ENCODE measurements around the gene SLC1A7.

SLC1A7 gene

DNA sequence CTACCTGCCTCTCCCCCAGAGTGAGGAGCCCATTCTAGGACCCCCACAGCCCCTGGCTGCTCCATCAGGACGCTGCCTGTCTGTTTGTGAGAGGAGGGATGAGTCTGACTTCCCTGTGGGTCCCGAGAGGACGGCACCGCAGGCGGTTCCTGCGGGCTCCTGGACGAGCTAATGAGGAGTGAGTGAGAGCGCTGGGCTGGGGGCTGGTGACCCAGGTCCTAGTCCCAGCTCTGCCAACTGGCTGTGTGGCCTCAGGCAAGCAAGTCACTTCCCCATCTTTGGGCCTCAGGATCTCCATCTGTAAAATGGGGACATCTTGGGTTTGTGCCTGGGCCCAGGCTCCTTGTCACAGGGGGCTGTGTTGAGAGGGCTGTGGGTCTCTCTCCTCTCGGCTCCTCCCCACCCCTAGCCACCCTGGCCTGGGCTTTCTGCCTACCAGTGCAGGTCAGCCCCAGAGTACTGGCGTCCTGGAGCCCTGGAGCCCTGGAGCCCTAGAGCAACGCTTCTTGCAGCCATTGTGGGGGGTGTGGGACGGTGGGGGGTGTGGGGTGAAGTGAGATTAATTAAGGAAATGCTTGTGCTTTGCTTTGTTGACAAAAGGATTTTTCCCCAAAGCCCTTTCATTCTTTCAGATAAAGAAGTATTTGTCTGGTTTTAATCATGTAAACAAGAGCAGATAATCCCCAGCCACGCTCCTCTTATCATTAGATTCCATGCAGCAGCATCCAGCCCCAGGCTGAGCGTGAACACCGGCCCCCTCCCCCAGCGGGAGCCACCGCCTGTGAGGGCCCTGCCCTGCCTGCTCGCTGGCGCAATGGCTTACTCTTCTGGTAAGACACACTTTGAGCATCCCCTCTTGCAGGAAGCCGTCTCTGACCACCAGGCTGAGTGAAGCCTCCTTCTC lies 26.8 kb downstream of the SLC1A7 start:
- FAIRE-seq = no peak

DNA sequence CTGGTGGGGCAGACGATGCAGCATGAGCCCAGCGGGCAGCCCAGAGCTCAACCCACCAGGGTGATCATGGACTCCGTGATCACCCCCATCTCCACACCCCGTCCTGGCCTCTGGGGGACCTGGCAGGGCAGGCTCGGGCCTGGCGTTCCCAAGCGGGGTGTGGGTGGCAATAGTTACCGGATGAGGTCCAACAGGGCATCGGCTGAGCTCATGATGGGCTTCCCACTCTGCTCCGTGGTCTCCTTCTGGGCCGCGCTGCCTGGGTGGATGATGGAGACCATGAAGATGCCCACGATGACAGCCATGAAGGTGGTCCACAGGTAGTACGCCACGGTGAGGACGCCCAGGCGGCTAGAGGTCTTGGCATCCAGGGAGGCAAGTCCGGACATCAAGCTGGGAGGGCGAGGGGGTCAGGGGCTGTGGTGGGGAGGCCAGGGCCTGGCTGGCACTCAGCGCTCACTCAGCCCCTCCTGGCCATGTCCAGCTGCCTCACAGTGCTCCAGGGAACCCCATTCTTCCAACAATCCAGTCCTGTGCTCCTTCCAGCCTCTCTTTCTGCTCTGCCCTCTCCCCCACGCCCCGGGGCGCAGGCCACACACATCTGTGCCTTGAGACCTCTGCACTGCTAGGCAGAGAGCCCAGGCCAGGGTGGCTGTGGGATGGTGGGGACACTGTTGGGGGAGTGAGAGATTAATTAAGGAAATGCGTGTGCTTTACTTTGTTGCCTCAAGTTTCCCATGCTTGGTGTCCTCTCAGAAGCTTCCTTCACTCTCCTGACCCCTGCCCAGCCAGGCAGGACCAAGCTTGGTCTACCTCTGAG lies 27.6 kb downstream of the SLC1A7 start:
- no peak for FAIRE-seq

DNA sequence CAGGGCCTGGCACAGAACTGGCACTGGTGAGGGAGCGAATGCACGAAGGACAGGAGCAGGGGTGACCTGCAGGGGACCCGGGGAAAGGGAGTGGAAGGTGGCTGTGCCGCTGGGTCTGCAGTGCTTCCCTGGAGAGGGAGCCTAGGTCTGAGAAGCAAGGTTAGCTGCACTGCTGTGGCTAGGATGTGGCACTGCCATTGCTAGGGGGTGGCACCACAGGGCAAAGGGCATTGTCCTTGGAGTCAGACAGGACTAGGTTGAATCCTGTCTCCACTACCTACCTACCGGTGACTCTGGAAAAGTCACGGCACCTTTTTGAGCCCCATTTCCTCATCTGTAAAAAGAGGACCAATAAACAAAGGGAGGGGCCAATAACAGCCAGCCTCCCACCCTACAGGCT lies 28.3 kb downstream of the SLC1A7 start:
- no peak for FAIRE-seq

DNA sequence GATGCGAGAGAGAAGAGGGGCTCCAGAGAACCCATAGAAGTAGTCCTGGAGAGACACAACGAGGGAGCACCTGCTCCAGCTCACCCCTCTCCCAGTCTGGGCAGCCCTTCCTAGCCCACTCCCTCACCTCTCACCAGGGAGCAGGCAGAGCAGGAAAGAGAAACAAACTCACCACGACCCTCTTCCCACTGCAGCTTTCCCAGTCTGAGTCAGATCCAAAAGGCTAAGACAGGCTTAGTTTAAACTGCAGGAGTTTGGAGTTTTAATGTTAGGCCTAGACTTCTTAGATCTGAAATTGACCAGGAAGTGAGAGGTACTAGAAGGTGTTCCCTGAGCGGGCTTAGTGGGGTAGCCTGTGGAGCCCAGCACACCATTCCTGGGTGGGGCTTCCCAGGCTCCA lies 29.6 kb downstream of the SLC1A7 start:
- no peak for FAIRE-seq

DNA sequence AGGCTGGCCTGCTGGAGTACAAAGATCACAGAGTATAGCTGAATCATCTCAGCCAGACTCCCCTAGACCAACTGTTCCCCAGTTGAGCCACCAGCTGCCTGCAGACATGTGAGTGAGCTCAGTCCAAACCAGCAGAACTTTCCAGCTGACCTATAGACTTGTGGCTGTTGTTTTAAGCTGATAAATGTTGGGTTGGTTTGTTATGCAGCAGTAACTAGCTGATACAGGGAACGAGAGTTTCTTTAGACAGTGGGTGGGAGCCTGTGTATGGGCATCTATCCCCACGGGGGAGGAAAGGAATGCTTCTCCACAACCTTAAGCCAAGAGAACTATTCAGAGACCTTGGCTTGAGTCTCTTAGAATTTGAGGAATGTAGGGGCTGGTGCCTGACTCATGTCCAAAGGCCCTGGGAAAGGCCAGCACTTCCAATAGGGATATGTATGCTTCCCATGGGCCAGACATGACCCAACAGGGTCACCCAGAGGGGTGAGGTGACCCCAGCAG lies 30.1 kb downstream of the SLC1A7 start:
- FAIRE-seq = no peak

DNA sequence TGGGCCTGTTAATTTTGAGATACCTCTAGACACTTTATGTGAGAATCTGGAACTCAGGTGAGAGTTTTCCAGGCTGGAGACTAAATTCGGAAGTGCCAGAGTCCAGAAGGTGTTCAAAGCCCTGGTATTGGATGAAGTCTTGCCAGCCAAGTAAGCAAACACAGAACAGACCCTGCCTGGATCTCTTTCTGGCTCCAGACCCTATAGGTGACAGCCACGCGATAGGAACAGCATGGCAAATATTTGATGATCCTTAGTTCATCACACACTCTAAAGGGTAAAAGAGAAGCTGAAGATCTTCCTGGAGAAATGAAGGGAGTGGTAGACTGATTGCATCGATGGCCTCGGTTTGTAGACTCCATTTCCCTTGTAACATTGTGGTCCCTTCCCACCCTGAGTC lies 30.7 kb downstream of the SLC1A7 start:
- no peak for FAIRE-seq

DNA sequence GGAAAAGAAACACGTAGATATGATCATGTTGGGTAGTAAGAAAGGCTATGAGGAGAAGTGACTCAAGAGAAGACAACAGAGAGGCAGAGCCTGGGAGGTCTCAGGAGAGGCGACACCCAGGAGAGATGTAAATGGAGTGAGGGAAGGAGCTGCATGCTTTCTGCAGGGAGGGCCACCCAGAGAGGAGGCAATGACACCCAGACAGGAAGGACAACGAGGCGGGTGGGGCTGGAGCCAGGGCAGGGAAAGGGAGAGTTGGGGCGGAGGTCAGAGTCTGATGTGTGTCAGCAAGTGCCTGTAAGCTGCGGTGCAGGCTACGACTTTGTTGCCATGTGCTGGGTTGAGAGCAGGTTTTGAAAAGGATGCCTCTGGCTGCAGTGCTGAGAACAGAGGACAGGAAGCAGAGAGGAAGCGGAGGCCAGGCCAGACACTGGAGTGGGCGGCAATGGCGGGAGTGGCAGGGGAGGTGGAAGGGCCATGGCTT lies 31.3 kb downstream of the SLC1A7 start:
- FAIRE-seq = no peak

DNA sequence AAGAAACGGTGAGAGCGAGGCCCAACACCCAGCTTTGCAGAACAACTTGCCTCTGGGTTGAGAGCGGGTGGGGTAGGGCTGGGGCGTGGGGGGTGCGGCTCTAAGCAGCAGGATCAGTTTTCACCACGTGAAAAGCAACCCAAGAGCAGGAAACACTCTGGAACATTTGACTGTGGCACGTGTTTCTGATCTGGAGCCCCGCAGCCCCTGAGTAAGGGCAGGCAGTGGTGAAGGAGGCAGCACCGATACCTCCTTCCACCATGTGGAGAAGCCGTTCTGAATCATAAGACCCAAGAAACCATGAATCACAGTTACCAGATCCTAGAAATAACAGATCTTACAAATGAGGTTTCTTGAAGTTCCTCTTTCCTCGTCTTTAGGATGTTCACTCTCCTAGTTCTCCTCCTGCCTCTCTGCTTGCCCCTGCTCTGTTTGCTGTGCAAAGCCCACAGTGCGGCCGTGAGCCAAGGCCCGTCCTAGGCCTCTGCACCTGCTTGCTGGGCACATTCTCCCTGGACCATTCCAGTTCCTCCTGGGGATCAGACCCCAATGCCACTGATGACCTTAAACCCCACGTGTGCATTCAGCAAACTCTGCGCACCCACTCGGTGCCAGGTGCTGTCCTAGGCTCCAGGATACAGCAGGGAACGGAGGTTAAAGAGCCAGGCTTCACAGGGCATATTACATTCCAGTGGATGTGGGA lies 31.9 kb downstream of the SLC1A7 start:
- FAIRE-seq = no peak

DNA sequence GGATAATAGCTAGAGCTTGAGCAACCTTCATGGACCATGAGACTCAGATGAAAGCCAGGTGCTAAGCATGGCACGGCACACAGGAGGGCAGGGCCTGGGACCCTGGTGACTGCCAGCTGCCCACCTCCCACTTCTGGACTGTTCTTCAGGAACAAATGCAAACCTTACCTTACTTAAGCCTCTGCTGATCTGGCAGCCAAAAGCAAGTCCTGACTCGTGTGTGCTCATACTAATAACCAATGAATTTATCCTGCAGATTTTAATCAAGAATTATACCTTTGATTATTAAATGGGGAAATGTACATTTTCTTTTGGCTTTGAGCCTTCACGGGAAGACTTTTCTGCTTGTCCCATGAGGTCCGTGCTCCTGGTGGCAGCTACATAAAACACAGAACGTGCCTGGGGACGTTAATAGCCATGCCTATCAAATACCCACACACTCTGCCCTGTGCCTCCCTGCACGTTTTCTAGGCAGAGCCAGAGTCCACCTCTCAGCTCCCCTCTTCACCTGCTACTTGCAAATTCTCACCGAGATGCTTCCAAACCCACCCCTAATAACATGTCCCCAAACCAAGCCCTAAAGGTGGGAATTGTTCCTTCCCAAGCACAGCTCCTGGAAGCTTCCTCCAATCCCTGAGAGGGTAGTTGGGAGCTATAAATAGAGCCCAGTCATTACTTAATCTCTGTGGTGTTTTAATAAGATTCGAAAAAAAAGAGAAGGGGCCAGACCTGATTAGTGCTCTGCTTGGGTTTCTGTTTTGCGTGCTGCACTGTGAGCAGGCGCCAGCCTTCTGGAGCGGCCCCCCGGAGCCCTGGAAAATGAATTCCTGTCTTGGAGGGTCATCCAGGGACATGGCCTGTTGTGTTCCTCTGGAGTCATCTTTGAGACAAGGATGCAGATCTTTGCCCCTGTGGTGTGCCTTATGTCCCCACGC lies 33.5 kb downstream of the SLC1A7 start:
- no peak for FAIRE-seq

DNA sequence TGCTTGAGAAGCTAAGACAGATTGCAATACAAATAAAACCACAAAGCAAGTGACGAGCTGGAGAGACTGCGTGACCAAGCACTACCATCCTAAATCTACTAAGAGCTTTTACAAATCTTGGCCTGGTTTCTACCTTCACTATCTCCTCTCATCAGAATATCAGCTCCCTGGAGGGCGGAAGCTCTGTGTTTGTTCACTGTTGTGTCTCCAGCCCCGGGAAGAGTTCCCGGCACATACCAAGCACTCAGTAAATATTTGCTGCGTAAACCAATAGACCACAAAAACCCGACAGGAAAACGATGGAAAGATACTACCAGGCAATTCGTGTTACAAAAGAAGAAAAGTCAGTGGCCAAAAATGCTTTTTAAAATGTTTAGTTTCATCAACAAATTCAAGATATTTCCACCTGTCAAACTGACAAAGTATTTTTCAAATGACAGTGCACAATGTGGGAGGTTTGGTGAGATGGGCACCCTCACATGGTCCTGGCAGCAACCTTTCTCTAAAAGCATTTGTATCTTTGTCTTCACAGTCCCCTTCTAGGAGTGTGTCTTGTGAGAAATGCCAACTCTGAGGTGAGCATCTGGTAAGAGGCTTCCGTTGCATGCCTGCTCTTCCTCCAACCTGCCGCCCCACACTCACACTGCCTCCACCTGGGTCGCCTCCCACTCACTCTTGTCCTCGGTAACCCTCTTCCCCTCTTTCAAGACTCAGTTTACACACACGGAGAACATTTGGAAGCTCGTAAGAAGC lies 34.7 kb downstream of the SLC1A7 start:
- FAIRE-seq = no peak

DNA sequence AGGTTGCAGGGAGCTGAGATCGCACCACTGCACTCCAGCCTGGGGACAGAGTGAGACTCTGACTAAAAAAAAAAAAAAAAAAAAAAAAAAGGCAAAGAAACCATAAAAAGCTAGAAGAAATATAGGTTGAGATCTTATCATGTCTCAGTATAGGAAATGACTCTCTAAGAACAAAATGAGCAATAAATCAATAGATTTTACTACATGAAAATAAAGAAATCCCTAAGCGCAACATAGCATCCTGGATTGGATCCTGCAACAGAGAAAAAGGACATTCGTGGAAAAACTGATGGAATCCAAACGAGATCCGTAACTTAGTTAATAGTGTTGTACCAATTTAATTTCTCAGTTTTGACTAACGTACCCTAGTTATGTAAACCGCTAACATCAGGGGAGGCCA lies 35.3 kb downstream of the SLC1A7 start:
- FAIRE-seq = no peak

DNA sequence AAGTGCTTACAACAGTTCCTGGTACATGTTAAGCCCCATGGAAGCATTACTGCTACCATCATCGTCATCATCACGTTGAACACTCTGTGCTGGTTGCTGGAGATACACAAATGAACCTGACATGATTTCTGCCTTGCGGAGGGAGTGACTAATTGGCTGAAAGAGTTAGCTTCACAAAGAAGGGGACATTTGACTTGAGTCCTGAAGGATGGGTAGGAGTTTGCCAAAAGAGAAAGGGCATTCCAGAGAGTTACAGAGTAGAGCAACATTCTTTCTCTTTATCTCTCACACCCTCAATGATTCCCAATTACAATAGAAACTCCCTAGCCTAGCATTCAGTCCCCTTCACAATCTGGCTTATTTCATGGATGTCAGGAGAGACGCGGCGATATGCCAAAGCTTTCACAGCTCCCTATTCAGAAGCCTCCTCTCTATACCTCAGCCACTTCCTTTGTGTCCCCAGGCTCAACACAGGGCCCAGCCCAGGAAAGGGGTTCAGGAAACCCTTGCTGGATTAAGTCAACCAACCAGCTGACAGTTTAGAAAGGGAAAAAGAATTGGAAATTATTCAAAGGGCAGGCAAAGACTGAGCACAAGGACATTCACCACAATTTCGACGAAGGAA lies 38.0 kb downstream of the SLC1A7 start:
- no peak for FAIRE-seq

DNA sequence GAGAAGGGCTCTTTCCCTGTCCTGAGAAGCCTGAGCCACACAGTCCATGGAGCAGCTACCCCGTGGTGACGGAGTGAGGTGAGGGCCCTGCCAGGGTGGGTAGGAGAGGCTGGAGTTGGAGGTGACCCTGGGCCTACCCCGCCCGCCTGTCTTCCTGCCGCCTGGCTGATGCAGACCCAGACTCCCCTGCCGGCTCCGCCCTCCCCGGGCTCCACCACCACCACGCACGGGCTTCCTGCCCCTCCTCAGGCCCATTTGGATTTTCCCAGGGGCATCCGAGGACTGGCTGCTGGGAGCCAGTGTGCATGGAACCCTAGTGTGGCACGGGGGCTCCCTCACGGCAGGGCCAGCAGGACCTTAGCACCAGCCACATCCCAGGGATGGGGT lies 47.9 kb downstream of the SLC1A7 start:
- FAIRE-seq = no peak

DNA sequence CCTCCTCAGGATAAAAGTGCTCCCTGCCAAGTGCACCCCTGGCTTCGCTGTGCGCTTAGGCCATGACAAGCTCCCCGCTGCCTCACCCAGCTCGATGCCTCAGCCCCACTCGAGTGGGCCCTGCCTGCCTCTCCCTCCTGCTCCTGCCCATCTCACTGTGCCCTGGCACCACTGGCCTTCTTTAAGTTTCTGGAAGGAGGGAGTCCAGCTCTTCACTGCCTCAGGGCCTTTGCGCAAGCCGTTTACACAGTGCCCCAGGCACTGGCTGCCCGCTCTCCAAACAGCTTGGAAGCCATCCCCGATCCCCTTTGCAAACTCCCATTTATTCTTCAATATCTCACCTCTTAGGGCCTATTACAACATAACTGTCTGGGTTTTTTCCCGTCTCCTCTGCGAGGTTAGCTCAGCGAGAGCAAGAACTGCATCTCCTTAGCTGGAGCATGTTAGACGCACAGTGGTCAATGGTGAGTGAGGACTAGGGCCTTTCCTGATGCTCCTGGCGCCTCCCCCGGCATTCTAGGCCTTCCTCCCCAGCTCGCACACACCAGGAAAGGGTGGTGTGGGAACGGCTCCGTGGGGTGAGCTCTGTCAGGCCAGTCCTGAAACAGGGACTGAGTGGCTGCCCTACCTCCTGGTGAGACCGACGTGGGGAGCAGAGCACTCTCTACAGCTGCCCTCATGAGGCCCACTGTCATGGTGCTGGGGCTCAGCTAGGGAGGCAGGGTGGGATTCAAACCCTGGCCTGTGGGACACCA lies 48.5 kb downstream of the SLC1A7 start:
- FAIRE-seq = no peak

DNA sequence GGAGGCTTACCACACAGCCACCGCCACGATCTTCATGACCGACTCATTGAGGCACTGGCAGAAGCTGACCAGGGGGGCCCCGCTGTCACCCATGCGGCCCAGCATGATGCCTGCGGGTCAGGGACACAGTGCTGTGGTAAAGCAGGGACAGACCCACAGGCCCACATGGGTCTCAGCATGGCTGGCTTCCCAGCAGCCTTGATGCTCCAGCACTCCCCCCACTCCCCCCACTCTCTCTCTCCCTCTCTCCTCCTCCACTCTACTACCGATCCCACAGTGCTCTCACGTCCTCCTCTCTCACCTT lies 49.0 kb downstream of the SLC1A7 start:
- FAIRE-seq = no peak

DNA sequence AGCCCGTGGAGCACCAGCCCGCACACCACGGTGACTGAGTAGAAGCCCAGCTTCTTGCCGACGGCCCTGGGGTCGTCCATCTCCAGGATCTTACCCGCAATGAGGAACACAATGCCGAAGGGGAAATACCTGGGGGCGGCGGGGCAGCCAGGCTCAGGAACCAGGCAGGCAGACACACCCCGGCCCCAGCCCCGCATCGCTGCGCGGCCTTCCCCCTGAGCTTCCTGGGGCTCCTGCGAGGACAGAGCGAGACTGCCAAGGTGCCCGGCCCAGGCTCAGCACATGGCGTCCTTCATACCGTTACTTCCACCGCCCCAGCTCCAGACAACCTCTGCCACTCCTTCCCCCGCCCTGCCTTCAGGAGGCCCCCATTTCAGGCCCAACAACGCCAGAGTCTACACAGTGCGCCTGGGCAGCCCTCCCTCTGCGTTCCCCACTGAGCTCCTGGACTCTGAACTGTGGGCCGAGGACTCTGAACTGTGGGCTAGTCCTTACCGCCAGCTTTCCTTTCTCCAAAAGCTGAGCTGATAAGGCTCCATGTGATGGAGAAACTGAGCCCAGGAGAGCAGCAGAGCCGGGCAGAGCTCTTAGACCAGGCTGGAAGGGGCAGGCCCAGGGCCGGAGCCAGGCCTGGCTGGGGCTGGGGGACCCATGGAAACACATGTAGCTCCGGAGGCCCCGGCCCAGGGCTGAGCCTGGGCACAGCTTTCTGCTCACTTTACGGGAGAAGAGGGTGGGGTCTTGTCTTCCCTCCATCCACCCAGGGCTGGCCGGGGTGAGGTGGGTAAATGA lies 49.6 kb downstream of the SLC1A7 start:
- no peak for FAIRE-seq

DNA sequence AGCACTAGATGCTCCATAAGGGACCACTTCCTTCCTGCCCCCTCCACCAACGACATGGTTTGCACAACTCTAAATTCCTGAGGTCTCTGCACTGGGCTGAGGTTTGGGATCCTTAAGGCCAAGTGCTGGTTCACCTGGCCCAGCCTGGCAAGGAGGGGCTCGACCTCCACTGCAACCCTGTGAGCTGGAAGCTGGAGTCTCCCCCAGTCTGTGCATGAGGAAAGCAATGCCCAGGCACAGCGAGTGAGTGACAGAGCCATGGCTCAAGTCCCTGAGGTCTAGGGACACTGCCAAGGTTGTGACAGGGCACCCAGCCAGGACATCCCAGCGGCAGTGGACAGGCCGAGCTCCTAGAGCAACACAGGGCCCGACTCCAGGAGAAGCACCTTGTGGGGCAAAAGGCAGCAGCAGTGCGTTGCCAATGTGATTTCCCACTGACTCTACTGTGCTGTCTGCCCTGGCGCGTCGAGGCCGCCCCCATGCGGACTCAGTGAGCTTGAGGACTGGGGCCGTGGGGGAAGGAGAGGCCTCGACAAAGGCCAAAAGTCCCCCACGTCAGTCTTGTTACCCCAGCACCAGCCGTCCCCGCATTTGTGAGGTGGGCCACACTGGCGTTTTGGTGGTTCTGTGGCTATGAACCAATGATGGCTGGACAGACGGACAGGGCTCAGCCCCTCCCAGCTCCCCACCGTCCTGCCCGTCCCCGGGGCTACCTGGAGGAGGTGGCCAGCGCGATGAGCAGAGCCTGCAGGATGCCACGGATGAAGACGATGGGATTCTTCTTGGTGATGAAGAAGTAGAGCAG lies 50.4 kb downstream of the SLC1A7 start:
- no peak for FAIRE-seq
